ENCODE results near the gene PDZRN3.

DNA sequence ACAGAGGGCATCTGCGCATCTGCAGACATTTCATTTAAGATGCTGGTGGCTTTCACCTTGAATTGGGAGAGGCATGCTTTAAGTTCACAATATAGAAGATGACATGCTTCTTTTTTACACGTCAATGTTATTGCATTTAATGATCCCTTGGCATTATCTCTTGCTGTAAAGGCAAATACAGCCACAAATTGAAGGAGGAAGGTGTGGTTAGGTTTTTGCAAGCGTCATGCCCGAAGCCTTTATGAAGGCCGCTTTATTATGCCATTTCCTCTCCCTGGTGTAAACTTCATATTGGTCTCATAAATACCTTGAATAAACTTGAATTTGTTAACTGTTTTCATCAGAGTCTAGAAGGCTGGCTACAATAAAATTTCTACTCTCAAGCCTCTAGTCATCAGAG lies 212.7 kb downstream of the PDZRN3 start:
- TF ChIP-seq, protein P1, sequence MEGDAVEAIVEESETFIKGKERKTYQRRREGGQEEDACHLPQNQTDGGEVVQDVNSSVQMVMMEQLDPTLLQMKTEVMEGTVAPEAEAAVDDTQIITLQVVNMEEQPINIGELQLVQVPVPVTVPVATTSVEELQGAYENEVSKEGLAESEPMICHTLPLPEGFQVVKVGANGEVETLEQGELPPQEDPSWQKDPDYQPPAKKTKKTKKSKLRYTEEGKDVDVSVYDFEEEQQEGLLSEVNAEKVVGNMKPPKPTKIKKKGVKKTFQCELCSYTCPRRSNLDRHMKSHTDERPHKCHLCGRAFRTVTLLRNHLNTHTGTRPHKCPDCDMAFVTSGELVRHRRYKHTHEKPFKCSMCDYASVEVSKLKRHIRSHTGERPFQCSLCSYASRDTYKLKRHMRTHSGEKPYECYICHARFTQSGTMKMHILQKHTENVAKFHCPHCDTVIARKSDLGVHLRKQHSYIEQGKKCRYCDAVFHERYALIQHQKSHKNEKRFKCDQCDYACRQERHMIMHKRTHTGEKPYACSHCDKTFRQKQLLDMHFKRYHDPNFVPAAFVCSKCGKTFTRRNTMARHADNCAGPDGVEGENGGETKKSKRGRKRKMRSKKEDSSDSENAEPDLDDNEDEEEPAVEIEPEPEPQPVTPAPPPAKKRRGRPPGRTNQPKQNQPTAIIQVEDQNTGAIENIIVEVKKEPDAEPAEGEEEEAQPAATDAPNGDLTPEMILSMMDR (conservative IDR thresholded peaks at IDR 0.05) = no peak
- no peak for TF ChIP-seq EZH2 (IDR thresholded peaks at IDR 0.05; ENCODE audit: low read depth)

Data from PC-9 (cell line).